PFSK-1 (cell line): ENCODE data around the gene B3GNT3.

Experiments
- POLR2AphosphoS5 ChIP-seq: IDR thresholded peaks from 2 replicates; pipeline ENCODE4 v1.6.1; 2012; ENCODE audit warnings: low read depth, mild to moderate bottlenecking, control low read depth, low read length, moderate library complexity
- REST ChIP-seq, 2 experiments: IDR thresholded peaks; 2 replicates each; pipeline versions ENCODE4 v1.6.1 to v1.8.0; 2011 to 2012; ENCODE audit warnings: low read depth in 2 of 2, low read length in 2 of 2, control low read depth in 1 of 2, inconsistent platforms in 1 of 2, mild to moderate bottlenecking in 1 of 2, moderate library complexity in 1 of 2; ENCODE audit not compliant: insufficient read depth in 1 of 2

- TF ChIP-seq POLR2AphosphoS5 (no peak), REST (IDR thresholded peaks at IDR 0.05; ENCODE audit: insufficient read depth in 1 of 2, low read depth in 2 of 2, low read length in 2 of 2) (no peak)
Observed at GRCh38 chr19:17752865-17753639, 41.9 kb upstream of the B3GNT3 start.
